Loucy (cell line): ENCODE results near the gene ZSWIM4.
A peak's percentile ranks its signal among the peaks of the same experiment; 100 is the strongest.

ENCODE experiments used
- CTCF ChIP-seq: fragments of 200-600 bp; sonication (generic); conservative IDR thresholded peaks from 2 replicates; pipeline ENCODE4 v1.5.1; 2014; ENCODE audit warnings: mild to moderate bottlenecking, antibody characterized with exemption, low read length
- EZH2phosphoT487 ChIP-seq: fragments of 200-600 bp; IDR thresholded peaks from 2 replicates; pipeline ENCODE4 v1.6.1; 2018; ENCODE audit warnings: antibody characterized with exemption, mild to moderate bottlenecking, moderate library complexity, borderline replicate concordance

- TF ChIP-seq CTCF (peak; percentile 19; the same call in 1 of the 2 replicates), EZH2phosphoT487 (no peak)
Measured at GRCh38 chr19:13842291-13843103, 47.3 kb downstream of the ZSWIM4 start.
